G401 (cell line): ENCODE results near the gene OR5K3. TPM values are rescaled to one million over a fixed set of nuclear protein-coding genes. Genes with fewer than 3 reads are reported as not detected.
A peak's percentile ranks its signal among the peaks of the same experiment; 100 is the strongest.
"Not testable (repeated sequence)": the region's sequence is repeated elsewhere in the genome, so short reads cannot be mapped to it uniquely, and the experiment has no call there.

ENCODE experiments used
- DNase-seq: peaks from one replicate; pipeline ENCODE4 v3.0.0-alpha.2; 2015; ENCODE audit warnings: low spot score
- in situ Hi-C: cut with HindIII; loops from 2 replicates; pipeline ENCODE4 v1.10.0; 2016; ENCODE audit warnings: low sequenced_read_pairs, mixed read lengths
- total RNA-seq: library from RNA; depleted of rRNA; stranded (reverse); fragments of >200 nt; shearing (Covaris generic); gene quantifications from 2 replicates; pipeline ENCODE4 v1.2.3, GENCODE V29; 2014; rRNA removed

The OR5K3 gene, protein sequence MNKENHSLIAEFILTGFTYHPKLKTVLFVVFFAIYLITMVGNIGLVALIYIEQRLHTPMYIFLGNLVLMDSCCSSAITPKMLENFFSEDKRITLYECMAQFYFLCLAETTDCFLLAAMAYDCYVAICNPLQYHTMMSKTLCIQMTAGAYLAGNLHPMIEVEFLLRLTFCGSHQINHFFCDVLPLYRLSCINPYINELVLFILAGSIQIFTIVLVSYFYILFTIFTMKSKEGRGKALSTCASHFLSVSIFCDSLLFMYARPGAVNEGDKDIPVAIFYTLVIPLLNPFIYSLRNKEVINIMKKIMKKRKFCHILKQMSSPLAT
- not detected in 2 replicates for total RNA-seq

DNA sequence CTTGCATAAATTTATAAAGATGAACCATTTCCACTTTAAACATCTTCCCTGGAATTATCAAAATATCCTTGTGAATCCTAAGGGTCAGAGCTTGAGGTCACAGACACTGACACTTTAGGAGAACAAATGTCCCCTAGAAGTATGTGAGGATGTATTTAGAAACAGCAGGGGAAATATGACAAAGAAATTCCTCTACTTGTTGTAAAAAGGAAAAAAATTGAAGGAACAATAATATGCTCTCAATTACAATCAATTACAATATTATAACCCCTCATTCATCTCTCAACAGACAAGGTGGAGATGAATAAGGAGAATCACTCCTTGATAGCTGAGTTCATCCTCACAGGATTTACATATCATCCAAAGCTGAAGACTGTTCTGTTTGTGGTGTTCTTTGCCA, at the start of gene OR5K3:
TSS of gene OR5K3 (plus strand) at position 301 of the 400 bp plus-strand sequence. CDS start at position 301, 0 bp downstream.
- in situ Hi-C loops = no loop called here
- no peak for DNase-seq

DNA sequence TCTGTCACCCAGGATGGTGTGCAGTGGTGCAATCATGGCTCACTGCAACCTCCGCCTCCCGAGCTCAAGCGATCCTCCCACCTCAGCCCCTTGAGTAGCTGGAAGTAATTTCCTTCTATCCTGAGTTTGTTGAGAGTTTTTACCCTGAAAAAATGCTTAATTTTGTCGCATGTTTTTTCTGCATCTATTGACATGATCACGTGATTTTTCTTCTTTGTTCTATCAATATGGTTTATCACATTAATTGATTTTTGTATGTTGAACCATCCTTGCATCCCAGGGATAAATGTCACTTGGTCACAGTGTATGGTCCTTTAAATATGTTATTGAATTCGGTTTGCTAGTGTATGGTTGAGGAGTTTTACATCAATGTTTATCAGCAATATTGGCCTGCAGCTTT, 48.7 kb upstream of the OR5K3 start:
- in situ Hi-C loops = no loop called here
- DNase-seq = no peak

DNA sequence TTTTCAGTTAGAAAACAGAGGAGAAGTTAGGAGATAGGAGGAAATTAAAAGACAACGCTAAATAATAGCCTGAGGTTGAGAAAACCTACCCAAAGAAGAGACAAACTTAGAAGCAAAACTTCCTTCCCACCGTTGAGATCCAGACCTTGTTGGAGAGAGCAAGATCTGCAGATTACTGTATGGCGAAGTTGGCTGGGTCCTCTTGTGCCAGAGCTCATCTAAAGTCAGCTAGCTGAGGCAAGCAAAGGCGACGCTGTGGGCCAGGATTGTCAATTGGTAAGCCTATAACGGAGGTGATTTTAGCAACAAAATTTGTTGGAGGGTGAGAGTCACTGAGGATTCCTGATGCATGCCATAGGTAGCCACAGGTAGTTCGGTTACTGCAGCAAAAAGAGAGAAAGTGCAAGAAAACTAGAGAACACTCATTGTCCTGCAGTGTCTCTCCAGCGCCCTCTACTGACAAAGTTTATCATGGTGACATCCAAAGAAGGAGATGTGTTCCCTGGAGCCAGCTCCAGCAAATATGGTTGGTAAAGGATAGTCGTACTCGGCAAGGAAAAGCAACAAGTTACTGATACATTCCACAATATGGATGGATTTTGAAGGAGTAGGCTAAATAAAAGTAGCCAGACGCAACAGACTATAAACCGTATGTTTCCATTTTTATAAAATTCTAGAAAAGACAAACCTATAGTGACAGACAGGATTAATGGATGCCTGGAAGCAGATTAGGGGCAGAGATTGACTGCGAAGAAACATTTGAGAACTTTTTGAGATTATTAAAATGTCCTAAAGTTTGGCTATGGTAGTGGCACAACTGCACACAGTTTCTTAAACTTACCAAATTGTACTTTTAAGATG, 46.6 kb upstream of the OR5K3 start:
- in situ Hi-C loops = no loop called here
- DNase-seq = peak; percentile 14

DNA sequence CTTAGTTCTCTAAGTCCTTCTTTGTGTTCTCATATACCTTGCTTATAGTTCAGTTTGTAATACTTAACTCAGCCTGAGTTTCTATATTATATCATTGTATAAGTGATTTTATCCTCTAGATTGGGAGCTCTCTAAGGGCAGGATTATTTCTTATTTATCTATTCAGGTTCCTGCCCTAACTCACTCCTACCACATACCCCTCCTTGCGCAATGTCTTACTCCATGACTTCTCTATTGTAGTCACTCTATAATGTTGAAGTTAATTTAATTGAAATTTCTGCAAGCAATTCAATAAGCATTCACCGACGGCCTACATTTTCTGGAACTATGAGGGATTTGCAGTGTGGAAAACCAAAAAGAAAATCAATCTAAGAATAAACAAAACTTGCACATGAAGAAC, 40.4 kb upstream of the OR5K3 start:
- no peak for DNase-seq
- in situ Hi-C loops = no loop called here

DNA sequence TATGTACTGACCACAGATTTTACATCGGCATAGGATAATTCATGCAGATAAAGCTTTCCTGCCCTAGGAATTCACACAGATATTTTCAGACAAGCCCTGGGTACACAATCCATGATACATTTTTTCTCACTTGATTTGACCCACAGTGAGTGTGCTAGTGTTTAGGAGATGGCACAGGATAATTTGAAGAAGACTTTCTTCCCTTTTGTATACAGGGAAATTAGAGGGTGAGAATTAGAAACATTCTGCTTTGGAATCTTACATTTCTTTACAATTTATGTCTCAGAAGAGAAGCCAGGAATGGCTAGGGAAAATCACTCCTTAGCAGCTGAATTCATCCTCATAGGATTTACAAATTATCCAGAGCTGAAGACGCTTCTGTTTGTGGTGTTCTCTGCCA, 36.9 kb upstream of the OR5K3 start, which contains the start of gene OR5K4:
TSS of gene OR5K4 (plus strand) at position 301 of the 400 bp plus-strand sequence. CDS start at position 301, 0 bp downstream.
- in situ Hi-C loops = no loop called here

DNA sequence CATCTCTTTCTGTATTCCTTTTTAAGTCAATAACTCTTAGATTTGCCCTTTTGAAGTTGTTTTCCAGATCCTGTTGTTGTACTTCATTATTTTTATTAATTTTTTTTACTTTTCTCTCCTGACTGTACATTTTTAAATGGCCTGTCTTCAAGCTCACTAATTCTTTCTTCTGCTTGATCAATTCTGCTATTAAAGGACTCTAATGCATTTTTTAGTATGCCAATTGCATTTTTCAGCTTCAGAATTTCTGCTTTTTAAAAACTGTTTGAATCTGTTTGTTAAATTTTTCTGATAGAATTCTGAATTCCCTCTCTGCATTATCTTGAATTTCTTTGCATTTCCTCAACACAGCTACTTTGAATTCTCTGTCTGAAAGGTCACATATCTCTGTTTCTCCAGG, 31.2 kb upstream of the OR5K3 start:
- in situ Hi-C loops = no loop called here
- DNase-seq = no peak

More for the DNA sequence above, 36.9 kb upstream of the OR5K3 start, which contains the start of gene OR5K4:
- DNase-seq = no peak

DNA sequence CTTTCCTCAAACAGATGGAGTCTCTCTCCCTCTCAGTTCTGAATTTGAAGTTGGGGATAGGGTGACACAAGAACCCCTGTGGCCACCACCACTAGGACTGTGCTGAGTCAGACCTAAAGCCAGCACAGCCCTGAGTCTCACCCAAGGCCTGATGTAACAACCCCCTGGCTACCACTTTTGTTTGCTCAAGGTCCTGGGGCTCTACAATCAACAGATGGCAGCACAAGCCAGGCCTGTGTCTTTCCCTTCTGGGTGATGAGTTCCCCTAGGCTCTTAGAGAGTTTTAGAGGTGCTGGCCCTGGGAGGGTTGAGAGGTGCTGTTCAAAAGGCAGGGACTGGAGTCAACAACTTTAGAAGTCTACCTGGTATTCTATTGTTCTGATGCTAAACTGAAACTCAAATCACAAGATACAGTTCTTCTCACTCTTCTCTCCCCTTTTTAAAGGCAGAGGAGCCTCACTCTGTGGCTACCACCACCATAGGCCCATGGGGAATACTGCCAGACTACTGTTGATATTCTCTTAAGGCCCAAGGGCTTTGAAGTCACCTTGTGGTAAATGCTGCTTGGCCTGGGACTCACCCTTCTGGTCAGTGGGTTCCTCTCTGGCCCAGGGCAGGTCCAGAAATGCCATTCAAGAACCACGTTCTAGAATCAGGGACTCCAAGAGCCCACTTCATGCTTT, 30.3 kb upstream of the OR5K3 start:
- no peak for DNase-seq
- in situ Hi-C loops = no loop called here

DNA sequence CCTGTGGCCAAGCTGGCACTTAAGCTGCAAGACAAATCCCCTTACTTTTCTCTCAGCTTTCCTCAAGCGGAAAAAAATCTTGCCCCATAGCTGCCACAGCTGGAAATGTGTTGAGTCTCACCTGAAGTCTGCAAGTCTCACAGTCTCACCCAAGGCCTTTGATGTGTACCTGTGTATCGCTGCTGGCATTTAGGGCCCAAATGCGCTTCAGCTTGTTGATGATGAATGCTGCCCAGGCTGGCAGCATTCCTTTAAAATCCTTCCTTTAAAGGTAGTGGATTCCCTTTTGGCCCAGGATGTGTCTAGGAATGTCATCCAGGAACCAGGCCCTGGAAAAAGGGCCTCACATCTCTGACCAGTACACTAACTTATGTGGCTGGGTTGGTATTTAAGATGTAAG, 29.8 kb upstream of the OR5K3 start:
- in situ Hi-C loops = no loop called here
- no peak for DNase-seq

DNA sequence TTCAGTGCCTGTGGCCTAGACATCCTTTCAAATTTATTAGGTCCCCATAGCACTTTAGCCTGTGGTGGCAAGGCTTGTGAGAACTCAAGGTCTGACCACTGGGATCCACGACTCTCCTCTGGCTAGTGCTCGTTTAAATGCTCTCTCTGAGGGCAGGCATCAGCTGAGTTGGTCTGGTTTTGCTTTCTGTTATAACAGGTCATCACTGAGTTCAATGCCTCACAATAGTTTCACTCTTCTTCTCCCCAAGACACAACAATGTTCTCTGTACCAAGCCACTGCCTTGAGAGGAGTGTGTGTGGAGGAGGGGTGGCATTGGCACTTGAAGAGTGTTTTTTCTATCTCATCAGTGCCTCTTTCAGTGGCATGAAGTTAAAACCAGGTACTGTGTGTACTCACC, 29.2 kb upstream of the OR5K3 start:
- no peak for DNase-seq
- in situ Hi-C loops = no loop called here

DNA sequence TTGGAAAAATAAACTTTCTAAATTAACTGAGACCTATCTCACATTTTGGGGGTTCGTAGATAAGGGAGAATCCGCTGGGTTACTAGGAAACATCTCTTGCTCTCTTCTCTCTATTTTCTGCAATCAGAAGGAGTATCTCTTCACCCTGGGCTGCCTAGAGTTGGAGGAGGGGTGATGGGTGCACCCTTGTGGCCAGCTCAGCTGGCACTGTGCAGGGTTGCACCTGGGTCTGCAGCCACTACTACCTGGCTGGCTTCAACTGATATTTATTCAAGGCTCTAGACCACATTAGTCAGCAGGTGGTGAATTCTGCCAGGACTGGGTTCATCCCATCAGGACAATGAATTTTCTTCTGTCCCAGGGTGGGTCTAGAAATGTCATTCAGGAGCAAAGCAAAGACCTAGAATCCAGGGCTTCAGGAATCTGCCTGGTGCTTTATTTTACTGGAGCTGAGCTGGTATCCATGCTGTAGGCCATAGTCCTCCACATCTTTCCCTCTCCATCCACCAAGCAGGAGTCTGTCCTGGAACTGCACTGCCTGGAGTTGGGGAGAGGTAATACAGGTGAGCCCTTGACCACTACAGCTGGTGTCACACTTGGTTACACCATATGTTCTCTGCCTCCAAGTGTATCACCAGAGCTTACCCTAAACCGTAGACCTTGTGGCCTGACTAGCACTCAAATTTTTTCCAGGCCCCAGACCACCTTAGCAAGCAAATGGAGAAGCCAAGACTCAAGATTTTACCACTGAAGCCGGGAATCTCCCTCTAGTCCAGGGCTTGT, 22.8 kb upstream of the OR5K3 start:
- in situ Hi-C loops = no loop called here
- DNase-seq = no peak

DNA sequence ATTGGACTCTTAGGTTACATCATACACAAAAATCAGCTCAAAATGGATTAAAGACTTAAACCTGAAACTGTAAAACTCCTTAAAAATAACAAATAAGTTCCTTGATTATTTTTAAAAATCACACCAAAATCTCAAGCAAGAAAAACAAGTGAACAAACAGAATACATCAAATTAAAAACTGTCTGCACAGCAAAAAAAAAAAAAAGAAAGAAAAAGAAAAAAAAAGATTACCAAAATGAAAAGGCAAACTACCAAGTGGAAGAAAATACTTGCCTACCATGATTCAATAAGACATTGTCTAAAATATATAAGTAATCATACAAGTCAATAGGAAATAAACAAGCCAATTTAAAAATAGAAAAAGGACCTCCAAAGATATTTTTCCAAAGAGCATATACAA, 19.3 kb upstream of the OR5K3 start:
- in situ Hi-C loops = no loop called here

DNA sequence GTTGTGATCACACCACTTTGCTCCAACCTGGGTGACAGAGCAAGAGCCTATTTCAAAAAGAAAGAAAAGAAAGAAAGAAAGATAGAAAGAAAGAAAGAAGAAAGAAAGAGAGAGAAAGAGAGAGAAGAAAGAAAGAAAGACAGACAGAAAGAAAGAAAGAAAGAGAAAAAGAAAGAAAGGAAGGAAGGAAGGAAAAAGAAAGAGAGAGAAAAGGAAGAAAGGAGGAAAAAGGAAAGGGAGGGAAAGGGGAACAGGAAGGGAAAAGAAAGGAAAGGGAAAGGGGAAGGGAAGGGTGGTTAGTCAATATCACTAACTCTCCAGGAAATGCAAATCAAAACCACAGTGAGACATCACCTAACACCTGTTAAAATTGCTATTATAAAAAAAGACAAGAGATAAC, 18.6 kb upstream of the OR5K3 start:
- no peak for DNase-seq
- in situ Hi-C loops = no loop called here

More for the DNA sequence above, 19.3 kb upstream of the OR5K3 start:
- DNase-seq = no peak

DNA sequence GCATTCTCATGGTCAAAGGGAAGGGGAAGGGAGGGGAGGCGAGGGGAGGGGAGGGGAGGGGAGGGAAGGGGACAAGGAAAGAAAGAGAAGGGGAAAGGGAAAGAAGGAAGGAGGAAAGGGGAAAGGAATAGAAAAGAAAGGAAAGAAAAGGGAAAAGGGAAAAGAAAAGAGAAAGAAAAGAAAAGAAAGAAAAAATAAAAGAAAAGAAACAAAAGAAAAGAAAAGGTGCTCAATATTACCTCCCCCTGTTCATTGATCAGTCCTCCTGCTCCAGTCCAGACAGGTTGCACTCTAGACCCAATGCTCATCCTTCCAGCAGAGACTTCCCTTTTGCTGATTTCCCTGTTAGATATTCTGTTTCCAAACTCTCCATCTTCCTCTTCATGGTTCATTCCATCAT, 18.0 kb upstream of the OR5K3 start:
- no peak for DNase-seq
- in situ Hi-C loops = no loop called here

DNA sequence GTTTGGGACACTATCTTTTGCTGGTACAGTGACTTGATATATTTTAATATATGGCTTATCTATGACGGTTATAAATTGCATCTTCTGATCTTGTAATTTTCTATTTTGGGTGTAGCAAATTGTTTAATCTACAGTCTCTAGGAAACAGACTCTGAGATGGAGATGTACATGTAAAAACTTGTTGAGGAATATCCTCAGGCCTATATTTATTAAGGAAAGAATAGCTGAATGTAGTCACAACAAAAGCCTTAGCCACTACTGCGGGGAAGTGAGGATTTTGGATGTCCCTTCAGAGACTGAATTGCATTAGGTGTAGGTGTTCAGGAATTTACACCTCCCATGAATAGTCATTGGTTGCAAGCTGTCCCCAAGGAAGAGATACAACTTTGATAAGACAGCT, 13.8 kb upstream of the OR5K3 start:
- in situ Hi-C loops = no loop called here
- DNase-seq = no peak

DNA sequence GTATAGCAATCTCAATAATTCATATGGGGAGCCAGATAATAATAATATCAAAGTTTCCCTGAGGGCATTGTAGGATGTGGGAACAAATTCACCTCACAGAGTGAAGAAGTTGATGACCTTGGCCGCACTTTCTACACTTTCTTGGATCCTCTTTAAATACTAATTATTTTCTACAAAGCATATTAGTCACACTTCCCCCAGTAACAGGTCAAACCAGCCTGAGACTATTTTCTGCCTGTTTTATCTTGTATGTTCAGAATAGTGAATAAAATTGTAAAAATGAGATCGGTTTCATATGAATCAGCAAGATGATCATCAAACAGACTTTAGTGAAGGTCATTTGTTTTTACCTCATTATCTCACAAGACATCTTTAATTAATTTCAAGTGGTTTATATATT, 2.3 kb upstream of the OR5K3 start:
- in situ Hi-C loops = no loop called here
- DNase-seq = no peak

DNA sequence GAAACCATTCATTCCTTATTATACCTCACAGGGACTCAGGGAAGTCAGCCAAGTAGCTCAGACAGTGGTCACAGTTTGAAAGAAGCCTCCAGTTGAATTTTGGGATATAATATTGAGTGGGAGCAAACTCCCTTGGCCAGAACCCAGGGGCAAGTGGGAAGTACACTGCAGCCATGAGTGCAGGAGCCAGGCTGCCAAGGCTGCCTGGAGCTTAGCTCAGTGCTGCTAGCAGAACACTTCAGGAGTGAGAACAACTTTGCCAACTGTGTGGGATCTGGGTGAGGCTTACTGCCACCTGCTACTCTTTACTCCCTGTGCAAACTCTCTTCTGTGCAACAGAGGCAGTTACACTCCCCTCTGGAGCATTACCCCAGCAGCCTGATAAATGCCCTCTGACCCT, 4.6 kb downstream of the OR5K3 start:
- DNase-seq = no peak
- in situ Hi-C loops = no loop called here

DNA sequence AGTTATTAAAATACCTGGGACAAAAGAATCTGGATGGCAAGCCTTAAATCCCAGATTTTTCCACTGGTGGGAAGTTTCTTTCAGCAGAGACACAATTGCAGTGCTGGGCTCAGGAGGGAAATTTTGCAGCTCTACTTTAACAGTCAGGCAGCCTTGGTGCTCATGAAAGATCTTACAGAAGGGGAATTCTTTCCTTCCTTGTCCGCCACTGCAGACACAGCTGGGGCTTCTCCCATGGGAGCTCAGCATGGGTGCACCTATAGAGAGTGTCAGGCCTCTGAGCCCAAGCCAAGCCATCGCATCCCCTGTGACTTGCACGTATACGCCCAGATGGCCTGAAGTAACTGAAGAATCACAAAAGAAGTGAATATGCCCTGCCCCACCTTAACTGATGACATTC, 6.0 kb downstream of the OR5K3 start:
- in situ Hi-C loops, DNase-seq: not testable (repeated sequence)

DNA sequence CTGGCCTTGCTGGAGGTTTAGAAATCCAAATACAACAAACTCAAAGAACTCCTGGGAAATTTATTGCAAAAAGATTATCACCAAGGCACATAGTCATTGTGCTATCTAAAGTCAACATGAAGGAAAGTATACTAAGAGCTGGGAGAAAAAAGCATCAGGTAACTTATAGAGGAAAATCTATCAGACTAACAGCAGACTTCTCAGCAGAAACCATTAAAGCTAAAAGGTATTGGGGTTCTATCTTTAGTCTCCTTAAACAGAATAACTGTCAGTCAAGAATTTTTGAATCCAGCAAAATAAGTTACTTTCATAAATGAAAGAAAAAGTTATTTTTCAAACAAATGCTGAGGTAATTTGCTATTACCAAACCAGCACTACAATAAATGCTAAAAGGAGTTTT, 8.0 kb downstream of the OR5K3 start:
- no peak for DNase-seq
- in situ Hi-C loops = no loop called here

DNA sequence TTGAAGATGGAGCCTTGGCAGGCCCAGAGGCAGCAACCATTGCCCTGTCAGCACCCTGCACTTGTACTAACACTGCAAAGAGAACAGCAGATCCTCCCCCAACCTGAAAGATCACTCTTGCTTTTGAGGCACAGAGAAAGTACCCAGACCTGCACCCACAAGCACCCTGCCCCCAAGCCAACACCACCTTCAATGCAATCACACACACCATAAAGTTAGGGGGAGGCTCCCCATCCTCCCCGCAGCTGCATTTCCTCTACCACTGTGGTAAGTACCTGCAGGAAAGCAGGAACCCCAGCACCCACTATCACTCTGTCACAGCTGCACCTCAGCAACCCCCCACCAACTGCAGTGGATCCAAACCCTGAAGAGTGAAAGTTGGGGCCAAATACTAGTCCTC, 12.0 kb downstream of the OR5K3 start:
- no peak for DNase-seq
- in situ Hi-C loops = no loop called here
